GM06990 (cell line): ENCODE measurements around the gene RAB28.

Experiments
- DNase-seq: peaks from one replicate; pipeline ENCODE4 v3.0.0-alpha.2; 2011; ENCODE audit not compliant: insufficient read length; ENCODE audit errors: extremely low read depth
- H3K27me3 ChIP-seq: replicated peaks from 2 replicates; pipeline ENCODE4 v1.6.0; 2011; ENCODE audit warnings: low read length; ENCODE audit not compliant: control insufficient read depth, insufficient read depth
- H3K36me3 ChIP-seq: 2 replicates; pipeline ENCODE4 v1.5.1; 2011; ENCODE audit warnings: low read length; ENCODE audit not compliant: control insufficient read depth, insufficient read depth
- H3K4me3 ChIP-seq: replicated peaks from 2 replicates; pipeline ENCODE4 v1.5.1; 2011; ENCODE audit warnings: low read depth, mild to moderate bottlenecking, control low read depth, low read length
- TF ChIP-seq, protein P1 (sequence below): IDR thresholded peaks from 2 replicates; pipeline ENCODE4 v1.5.1; 2011; ENCODE audit warnings: low read length, control low read depth, mild to moderate bottlenecking, inconsistent platforms; ENCODE audit not compliant: insufficient read depth, poor library complexity, severe bottlenecking

Gene RAB28

DNA sequence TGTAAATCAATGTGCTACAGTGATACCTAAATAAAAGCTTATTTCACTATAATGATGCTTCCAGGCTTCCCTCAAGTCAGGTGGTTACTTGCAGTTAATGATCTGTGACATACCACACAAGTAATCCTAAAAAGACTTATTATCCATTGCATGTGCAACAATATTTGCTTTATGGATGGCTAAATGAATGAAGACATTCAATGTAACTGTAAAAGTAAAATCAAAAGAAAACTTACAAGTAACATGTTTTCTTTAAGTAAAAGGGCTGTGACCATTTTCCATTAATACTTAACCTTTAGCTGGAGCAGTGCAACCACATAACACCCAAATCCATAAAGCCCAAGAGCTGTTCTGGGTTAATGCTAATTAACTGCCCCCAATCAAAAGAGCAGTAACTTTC, 42.6 kb downstream of the RAB28 start:
- H3K27me3 ChIP-seq: no peaks in the 10 kb centered on the region
- TF ChIP-seq, protein P1, sequence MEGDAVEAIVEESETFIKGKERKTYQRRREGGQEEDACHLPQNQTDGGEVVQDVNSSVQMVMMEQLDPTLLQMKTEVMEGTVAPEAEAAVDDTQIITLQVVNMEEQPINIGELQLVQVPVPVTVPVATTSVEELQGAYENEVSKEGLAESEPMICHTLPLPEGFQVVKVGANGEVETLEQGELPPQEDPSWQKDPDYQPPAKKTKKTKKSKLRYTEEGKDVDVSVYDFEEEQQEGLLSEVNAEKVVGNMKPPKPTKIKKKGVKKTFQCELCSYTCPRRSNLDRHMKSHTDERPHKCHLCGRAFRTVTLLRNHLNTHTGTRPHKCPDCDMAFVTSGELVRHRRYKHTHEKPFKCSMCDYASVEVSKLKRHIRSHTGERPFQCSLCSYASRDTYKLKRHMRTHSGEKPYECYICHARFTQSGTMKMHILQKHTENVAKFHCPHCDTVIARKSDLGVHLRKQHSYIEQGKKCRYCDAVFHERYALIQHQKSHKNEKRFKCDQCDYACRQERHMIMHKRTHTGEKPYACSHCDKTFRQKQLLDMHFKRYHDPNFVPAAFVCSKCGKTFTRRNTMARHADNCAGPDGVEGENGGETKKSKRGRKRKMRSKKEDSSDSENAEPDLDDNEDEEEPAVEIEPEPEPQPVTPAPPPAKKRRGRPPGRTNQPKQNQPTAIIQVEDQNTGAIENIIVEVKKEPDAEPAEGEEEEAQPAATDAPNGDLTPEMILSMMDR: no peak
- H3K4me3 ChIP-seq: no peak overlapping the region
- H3K36me3 ChIP-seq: no peaks in the 10 kb centered on the region
- no peak for DNase-seq

DNA sequence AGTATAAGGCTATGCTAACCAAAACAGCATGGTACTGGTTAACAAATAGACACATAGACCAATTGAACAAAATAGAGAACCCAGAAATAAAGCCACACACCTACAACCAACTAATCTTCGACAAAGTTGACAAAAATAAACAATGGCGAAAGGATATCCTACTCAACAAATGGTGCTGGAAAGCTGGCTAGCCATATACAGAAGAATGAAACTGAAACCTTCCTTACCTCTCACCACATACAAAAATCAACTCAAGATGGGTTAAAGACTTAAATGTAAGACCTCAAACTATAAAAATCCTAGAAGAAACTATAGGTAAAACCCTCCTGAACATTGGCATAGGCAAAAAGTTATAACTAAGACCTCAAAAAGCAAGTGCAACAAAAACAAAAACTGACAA, 47.2 kb downstream of the RAB28 start:
- no peak for DNase-seq
- Histone ChIP-seq H3K27me3 (no peaks in the 10 kb centered on the region), H3K36me3 (no peaks in the 10 kb centered on the region), H3K4me3 (no peak overlapping the region)
- TF ChIP-seq, protein P1: no peak

DNA sequence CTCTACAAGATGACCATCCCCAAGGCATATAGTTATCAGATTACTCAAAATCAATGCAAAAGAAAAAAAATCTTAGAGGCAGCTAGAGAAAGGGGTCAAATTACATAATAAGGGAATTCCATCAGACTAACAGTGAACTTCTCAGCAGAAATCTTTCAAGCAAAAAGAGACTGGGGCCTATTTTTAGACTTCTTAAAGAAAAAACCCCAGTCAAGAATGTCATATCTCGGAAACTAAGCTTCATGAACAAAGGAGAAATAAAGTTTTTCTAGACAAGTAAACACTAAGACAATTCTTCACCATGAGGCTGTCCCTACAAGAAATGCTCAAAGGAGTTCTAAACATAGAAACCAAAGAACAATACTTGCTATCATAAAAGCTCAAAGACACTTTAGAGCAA, 51.7 kb downstream of the RAB28 start:
- TF ChIP-seq, protein P1: no peak
- Histone ChIP-seq H3K27me3 (no peaks in the 10 kb centered on the region), H3K4me3 (no peak overlapping the region), H3K36me3 (no peaks in the 10 kb centered on the region)
- DNase-seq: no peak

DNA sequence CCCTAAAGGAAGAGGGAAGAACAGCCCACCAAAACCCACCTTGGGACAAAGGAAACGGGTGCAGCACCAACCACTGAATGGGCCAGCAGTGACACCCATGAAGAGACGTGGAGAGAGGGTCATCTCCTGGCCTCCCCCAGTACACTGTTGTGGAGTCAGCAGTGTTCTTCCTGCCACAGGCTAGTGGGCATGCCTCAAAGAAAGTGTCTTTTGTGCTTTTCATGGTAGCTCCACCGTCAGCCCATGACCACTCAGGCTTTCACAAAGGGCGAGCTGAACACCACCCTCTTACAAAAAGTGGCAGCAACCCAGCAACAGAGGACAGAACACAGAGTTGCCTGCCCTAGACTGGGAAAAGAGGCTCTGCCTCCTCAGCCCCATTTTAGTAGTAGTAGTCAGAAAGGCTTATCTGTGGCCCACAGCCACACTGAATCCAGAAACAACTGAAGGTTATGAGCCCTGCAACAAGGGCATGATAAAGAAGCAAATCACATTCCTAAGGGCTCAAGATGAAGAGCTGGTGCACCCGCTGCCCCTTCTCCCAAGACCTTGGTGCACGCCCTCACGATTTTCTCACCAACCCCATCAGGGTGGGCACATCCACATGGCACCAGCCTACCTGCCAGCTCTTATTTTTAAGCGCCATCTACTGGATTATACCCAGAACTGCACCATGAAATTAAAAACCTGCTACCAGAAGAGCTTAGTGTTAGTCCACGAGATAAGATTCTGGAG, 53.1 kb downstream of the RAB28 start:
- H3K4me3 ChIP-seq: no peak overlapping the region
- TF ChIP-seq, protein P1: peak; percentile 31
- H3K36me3 ChIP-seq: no peaks in the 10 kb centered on the region
- DNase-seq: no peak
- H3K27me3 ChIP-seq: no peaks in the 10 kb centered on the region

- TF ChIP-seq, protein P1: no peak
- DNase-seq: no peak
- H3K36me3 ChIP-seq: no peaks in the 10 kb centered on the region
- H3K27me3 ChIP-seq: no peaks in the 10 kb centered on the region
- H3K4me3 ChIP-seq: no peak overlapping the region
These were observed 56.4 kb downstream of the RAB28 start for GRCh38 chr4:13427599-13428325.
